ENCODE results near the gene SRC. TPM values are rescaled to one million over a fixed set of nuclear protein-coding genes. Genes with fewer than 3 reads are reported as not detected.

SRC gene
- total RNA-seq, 2 donors from 2014 or later, result 102 to 123 TPM

DNA sequence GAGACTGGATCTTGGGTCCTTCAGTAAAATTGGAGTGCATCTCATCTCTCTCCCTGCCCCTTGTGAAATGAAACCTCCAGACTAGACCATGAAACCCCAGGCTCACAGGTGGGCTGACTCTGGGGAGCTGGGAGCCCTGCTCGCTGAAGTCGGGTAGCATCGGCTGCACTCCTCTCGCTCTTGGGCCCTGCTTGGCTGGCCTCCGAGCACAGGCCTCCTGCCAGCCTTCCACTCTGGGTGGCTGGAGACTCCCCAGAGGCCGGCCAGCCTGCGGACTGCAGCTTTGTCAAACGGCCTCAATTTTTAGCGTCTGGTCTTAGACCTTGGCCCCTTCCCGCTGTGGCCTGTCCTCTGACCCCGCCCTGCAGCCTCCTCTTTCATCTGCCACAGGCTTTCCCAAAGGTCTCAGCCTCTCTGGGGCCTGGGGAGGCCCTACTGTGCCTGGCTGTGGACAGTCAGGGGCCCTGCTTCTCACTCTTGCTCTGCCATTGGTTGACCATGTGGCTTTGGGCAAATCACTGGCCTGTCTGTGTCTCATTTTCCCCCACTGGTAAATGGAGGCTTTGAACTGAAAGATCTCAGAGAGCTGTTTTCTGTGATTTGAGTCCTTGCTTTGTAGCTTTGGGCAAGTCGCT, 45.1 kb downstream of the SRC start:
- no peak overlapping the region for H3K4me3 ChIP-seq
- no peak overlapping the region for H3K27ac ChIP-seq
- no peak for DNase-seq
- no peaks in the 10 kb centered on the region for H3K9me3 ChIP-seq
- no peaks in the 10 kb centered on the region for H3K4me1 ChIP-seq
- intact Hi-C loops (cut with DNase I), result no loop called here
- H3K9ac ChIP-seq (ENCODE audit: low read depth in 2 of 2, low read length in 2 of 2), result no peak overlapping the region
- no peaks in the 10 kb centered on the region for H3K36me3 ChIP-seq
- no peaks in the 10 kb centered on the region for H3K27me3 ChIP-seq
- TF ChIP-seq, protein P1, sequence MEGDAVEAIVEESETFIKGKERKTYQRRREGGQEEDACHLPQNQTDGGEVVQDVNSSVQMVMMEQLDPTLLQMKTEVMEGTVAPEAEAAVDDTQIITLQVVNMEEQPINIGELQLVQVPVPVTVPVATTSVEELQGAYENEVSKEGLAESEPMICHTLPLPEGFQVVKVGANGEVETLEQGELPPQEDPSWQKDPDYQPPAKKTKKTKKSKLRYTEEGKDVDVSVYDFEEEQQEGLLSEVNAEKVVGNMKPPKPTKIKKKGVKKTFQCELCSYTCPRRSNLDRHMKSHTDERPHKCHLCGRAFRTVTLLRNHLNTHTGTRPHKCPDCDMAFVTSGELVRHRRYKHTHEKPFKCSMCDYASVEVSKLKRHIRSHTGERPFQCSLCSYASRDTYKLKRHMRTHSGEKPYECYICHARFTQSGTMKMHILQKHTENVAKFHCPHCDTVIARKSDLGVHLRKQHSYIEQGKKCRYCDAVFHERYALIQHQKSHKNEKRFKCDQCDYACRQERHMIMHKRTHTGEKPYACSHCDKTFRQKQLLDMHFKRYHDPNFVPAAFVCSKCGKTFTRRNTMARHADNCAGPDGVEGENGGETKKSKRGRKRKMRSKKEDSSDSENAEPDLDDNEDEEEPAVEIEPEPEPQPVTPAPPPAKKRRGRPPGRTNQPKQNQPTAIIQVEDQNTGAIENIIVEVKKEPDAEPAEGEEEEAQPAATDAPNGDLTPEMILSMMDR (IDR thresholded peaks at IDR 0.05), result no peak

DNA sequence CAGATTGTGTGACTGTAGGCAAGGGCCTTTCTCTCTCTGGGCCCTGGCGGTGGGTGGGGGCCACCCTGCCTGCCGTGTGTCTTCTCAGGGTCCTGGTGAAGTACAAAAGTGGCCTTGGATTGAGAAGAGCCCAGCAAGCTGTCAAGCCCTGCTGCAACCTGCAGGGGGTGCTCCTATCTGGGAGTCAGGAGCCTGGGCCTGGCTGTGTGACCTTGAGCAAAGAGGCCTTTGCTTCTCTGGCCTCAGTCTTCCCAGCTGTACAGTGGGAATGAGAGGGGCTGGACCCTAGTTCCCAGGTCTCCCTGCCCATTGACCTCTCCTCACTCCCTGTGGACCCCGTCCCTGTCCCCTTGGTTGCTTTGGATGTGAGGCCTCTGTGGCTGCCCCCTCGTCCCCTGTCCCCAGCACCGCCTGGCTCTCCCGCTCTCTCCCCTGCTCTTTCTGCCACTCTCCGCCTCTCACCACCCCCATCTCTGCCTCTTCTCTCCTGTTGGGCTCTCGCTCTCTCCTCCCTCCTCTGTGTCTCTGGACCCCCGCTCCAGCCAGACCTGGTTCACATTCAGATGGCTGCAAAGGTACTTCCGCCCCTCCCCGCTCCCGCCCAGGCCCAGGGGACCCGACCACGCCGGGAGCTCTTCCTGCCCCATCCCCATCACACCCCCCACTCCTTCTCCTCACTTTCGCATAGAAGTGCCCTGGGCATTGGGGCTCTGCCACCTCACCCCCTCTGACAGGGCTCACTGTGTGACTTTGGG, 46.7 kb downstream of the SRC start:
- no peak for DNase-seq
- no peaks in the 10 kb centered on the region for H3K27me3 ChIP-seq
- intact Hi-C loops (cut with DNase I), result no loop called here
- TF ChIP-seq, protein P1 (IDR thresholded peaks at IDR 0.05), result no peak
- H3K9ac ChIP-seq (ENCODE audit: low read depth in 2 of 2, low read length in 2 of 2), result no peak overlapping the region
- H3K4me1 ChIP-seq, result no peaks in the 10 kb centered on the region
- H3K27ac ChIP-seq, result no peak overlapping the region
- H3K4me3 ChIP-seq, result no peak overlapping the region
- H3K36me3 ChIP-seq, result no peaks in the 10 kb centered on the region
- no peaks in the 10 kb centered on the region for H3K9me3 ChIP-seq

DNA sequence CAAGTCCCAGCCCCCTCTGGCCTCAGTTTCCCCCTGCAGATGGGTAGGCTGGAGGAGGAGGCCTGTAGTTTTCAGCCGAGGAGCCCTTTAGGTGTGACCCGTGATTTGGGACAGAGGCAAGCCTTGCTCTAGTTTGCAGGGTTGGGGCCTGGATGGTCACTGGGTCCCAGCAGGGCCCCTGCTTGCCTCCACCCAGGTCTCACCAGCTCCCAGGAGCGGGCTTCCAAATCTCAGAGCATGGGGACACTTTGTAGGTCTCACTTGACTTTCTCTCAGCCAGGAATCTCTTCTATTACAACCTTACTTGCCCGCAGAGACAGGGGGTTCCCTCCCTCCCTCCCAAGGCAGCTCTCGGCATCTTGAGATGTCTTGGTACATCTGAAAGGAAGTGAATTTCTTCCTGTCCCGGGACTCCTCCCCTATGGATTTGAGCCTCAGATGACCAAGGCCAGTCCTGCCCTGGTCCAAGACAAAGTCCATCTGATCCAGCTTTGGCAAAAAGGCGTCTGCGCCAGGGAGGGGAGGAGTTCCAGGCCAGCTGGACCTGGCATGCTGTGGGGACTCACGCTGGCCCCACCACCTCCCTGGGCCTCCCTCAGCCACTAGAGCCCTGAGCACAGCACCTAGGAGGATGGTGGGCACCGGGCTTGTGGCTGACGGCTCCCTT, 47.4 kb downstream of the SRC start:
- H3K4me3 ChIP-seq, result no peak overlapping the region
- H3K36me3 ChIP-seq, result no peaks in the 10 kb centered on the region
- H3K27me3 ChIP-seq, result no peaks in the 10 kb centered on the region
- no peak for DNase-seq
- no peaks in the 10 kb centered on the region for H3K4me1 ChIP-seq
- H3K9me3 ChIP-seq, result no peaks in the 10 kb centered on the region
- no peak overlapping the region for H3K9ac ChIP-seq (ENCODE audit: low read depth in 2 of 2, low read length in 2 of 2)
- no peak overlapping the region for H3K27ac ChIP-seq
- TF ChIP-seq, protein P1 (IDR thresholded peaks at IDR 0.05), result no peak
- intact Hi-C loops (cut with DNase I), result no loop called here

DNA sequence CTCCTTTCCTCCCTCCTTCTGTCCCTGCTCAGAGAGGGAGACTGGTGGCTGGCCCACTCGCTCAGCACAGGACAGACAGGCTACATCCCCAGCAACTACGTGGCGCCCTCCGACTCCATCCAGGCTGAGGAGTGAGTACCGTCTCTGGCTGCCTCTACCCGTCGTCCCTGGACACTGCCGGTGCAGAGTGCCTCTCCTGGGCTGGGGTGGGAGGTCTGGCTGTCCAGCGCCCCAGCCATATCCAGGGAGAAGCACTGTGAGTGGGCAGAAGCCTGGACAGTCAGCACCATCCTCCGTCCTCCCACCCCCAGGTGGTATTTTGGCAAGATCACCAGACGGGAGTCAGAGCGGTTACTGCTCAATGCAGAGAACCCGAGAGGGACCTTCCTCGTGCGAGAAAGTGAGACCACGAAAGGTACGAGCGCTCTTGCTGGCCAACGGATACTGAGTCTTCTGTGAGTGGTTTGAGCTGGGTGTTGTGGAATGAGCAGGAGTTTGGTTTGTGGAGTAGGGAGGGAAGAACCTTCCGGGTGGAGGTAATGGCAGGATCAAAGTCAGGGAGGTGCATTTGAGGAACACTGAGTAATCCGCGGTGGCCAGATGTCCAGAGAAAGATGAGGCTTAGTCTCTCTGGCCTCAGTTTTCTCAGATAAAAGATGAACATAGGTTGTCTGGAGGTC, 48.1 kb downstream of the SRC start:
- no peaks in the 10 kb centered on the region for H3K27me3 ChIP-seq
- no peak overlapping the region for H3K4me3 ChIP-seq
- no peak overlapping the region for H3K9ac ChIP-seq (ENCODE audit: low read depth in 2 of 2, low read length in 2 of 2)
- H3K36me3 ChIP-seq, result no peaks in the 10 kb centered on the region
- intact Hi-C loops (cut with DNase I), result no loop called here
- TF ChIP-seq, protein P1 (IDR thresholded peaks at IDR 0.05), result no peak
- no peak overlapping the region for H3K27ac ChIP-seq
- H3K4me1 ChIP-seq, result no peaks in the 10 kb centered on the region
- DNase-seq, result no peak
- H3K9me3 ChIP-seq, result no peaks in the 10 kb centered on the region

Data from colonic mucosa (tissue), 4 donors.